Muscle of leg (tissue), 11 donors: ENCODE data around the gene SEMA5A. TPM values are rescaled to one million over a fixed set of nuclear protein-coding genes. Genes with fewer than 3 reads are reported as not detected.

Experiments used
- DNase-seq: peaks from one replicate; pipeline ENCODE4 v3.0.0; 2013
- H3K27ac ChIP-seq: one replicate; pipeline ENCODE4 v1.5.1; 2013; ENCODE audit warnings: mild to moderate bottlenecking, low read length, control low read depth
- H3K27me3 ChIP-seq: one replicate; pipeline ENCODE4 v1.6.1; 2013; ENCODE audit warnings: low read length; ENCODE audit not compliant: control insufficient read depth, insufficient read depth
- H3K36me3 ChIP-seq: one replicate; pipeline ENCODE4 v1.6.1; 2013; ENCODE audit warnings: low read length; ENCODE audit not compliant: control insufficient read depth, insufficient read depth
- H3K4me1 ChIP-seq: one replicate; pipeline ENCODE4 v1.6.1; 2013; ENCODE audit warnings: low read length; ENCODE audit not compliant: control insufficient read depth, insufficient read depth
- H3K4me3 ChIP-seq: one replicate; pipeline ENCODE4 v1.5.1; 2013; ENCODE audit warnings: low read length, control low read depth
- H3K9me3 ChIP-seq: replicated peaks from 2 replicates; pipeline ENCODE4 v1.6.1; 2013; ENCODE audit warnings: low read depth, low read length; ENCODE audit not compliant: control insufficient read depth
- WGBS: methylation state at CpG from one replicate; pipeline ENCODE4 v1.1.5; 2013; ENCODE audit warnings: missing lambda C conversion rate; ENCODE audit not compliant: insufficient coverage; 5-methylcytosine and 5-hydroxymethylcytosine counted together
- polyA plus RNA-seq, 8 donors: library from polyadenylated mRNA; unstranded; fragments of 120-200 nt; gene quantifications; one replicate each; pipeline versions ENCODE4 v1.2.1 to v1.2.3, GENCODE V29; 2013; ENCODE audit warnings: inconsistent platforms in 1 of 8, low replicate concordance in 1 of 8; ENCODE audit not compliant: insufficient read length in 8 of 8, insufficient read depth in 1 of 8
- total RNA-seq: library from RNA; stranded (reverse); fragments of 120-200 nt; gene quantifications from one replicate; pipeline ENCODE4 v1.2.4, GENCODE V29; 2013

The SEMA5A gene
- total and polyA plus RNA-seq, 9 donors: 25.1 to 53.5 (median 37.3) TPM

DNA sequence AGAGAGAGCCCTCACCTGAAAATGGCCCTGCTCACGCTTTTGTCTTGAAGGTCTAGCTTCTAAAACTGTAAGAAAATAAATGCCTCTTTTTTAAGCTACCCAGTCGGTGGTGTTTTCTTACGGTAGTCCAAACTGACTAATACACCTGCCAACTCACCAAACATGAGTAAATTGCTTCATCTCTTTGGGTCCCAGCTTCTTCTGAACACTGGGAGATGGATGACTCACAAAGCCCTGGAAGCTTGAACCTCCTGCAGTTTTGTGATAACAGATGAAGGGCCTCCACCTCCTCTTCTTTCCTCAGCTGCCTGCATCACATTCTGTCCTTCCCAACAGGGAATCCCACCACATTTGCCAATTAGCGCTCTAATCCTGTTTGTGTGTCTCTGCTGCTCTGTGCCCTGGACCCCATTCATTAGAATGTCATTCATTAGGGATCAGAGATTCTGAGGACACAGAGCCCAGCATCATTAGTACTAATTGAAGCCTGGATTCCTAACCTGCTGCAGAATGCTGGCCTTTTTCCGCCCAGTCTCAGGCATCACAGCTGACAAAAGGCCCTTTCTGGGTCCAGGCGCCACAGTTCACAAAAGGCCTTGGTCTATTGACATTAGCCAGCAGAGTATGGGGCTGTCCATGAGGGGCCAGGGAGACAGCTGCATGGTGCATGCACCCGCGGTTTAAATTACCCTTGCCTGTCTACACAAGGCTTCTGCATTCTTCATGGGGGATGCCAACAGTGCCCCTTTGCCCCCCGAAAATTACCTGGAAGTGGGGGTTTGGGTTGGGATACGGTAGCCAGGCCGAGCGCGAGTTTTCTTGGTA is 349.3 kb downstream of the SEMA5A start:
- Histone ChIP-seq H3K4me1 (no peaks in the 10 kb centered on the region), H3K27ac (no peak overlapping the region), H3K9me3 (no peaks in the 10 kb centered on the region), H3K36me3 (peaks cover 26% of the 10 kb centered on the region), H3K27me3 (no peaks in the 10 kb centered on the region), H3K4me3 (no peak overlapping the region)
- DNase-seq: no peak
- WGBS: 92% methylated on average over 10 of the region's 13 CpGs

DNA sequence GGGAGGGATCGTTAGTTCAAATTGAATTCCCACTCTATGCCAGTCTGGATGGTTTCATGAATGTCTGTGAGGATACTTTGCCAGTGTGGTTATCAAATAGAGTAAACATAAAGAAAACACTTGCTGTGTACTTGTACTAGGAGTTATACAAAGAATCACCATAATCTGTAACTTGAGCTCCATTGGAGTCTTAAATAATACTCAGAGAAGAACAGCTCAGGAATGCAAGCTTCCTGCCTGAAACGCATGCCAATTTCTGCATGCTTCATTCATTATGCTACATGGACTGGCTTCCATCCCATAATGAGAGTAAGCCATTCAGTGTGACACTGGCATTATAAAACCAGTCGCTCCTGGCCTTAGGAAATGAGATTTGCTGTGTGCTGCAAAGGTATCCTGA is 351.4 kb downstream of the SEMA5A start:
- H3K27ac ChIP-seq: no peak overlapping the region
- peak; percentile 83 for DNase-seq
- H3K4me3 ChIP-seq: no peak overlapping the region
- no CpG with 5 or more reads among the region's 3 CpGs for WGBS
- no peaks in the 10 kb centered on the region for H3K4me1 ChIP-seq
- no peaks in the 10 kb centered on the region for H3K27me3 ChIP-seq
- H3K36me3 ChIP-seq: peaks cover 29% of the 10 kb centered on the region
- H3K9me3 ChIP-seq: no peaks in the 10 kb centered on the region

DNA sequence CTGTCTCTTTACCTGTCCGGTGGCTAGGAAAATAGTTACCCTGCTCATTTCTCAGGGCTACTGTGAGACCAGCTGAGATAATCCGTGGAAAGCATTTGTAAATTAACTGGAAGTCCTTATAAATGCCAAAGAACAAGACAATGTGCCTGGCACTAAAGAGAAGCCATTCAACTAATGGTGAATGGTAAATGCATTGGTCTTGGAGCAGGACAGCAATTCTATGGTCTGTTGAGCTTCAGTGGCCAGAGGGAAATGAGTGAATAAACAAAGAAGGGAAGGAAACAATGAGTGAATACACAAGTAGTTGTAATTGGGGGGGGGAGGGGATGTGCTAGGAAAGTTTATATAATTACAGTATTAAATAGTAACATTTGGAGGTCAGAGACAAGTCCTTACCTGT is 353.6 kb downstream of the SEMA5A start:
- H3K4me1 ChIP-seq: no peaks in the 10 kb centered on the region

DNA sequence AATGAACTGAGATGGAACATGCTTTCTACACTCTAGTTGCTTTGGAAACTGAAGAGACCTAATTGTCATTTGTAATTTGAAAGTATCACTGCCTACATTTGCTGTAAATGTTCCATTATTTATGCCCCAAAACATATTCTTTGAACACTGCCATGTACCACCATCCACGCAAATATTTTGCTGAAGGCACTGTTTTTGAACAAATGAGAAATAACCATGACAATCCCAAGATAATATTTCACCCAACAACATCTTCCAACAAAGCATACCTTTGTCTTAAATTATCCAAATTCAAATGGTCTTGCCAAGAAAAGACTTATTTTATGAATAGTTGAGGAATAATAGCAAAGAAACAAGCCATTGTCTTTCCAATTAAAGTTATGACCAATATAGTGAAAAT is 356.2 kb downstream of the SEMA5A start:
- Histone ChIP-seq H3K4me1 (no peaks in the 10 kb centered on the region), H3K4me3 (no peak overlapping the region), H3K9me3 (no peaks in the 10 kb centered on the region), H3K27me3 (no peaks in the 10 kb centered on the region), H3K27ac (no peak overlapping the region), H3K36me3 (peaks cover 22% of the 10 kb centered on the region)
- WGBS: no CpG with 5 or more reads among the region's 1 CpG
- no peak for DNase-seq

More for the DNA sequence above, 353.6 kb downstream of the SEMA5A start:
- H3K9me3 ChIP-seq: no peaks in the 10 kb centered on the region
- H3K27ac ChIP-seq: no peak overlapping the region
- no peak for DNase-seq
- H3K36me3 ChIP-seq: peaks cover 32% of the 10 kb centered on the region
- no peaks in the 10 kb centered on the region for H3K27me3 ChIP-seq
- H3K4me3 ChIP-seq: no peak overlapping the region
- 100% methylated on average over 1 of the region's 2 CpGs for WGBS

DNA sequence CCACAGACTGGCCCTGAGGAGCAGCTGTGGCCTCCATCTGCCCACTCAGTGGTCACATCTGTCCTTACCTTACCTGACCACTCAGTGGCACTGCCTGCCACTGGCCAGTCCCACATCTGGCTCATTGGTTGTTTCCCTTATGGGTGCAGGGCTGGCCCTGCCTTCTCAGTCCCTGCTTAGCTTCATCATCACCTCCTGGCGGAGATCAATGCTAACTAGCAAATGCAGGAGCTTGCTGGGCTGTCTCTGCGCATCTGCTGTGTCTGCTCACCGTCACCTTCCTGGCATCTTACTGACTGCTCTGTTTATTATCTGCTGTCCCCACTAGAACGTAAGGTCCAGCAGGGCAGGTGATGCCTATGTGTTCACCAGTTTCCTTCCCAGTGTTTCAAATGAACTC is 356.9 kb downstream of the SEMA5A start:
- DNase-seq: no peak
- peaks cover 22% of the 10 kb centered on the region for H3K36me3 ChIP-seq
- H3K27ac ChIP-seq: no peak overlapping the region
- no peak overlapping the region for H3K4me3 ChIP-seq
- WGBS: 96% methylated on average over 3 of the region's 4 CpGs
- H3K4me1 ChIP-seq: no peaks in the 10 kb centered on the region
- no peaks in the 10 kb centered on the region for H3K27me3 ChIP-seq
- no peaks in the 10 kb centered on the region for H3K9me3 ChIP-seq

DNA sequence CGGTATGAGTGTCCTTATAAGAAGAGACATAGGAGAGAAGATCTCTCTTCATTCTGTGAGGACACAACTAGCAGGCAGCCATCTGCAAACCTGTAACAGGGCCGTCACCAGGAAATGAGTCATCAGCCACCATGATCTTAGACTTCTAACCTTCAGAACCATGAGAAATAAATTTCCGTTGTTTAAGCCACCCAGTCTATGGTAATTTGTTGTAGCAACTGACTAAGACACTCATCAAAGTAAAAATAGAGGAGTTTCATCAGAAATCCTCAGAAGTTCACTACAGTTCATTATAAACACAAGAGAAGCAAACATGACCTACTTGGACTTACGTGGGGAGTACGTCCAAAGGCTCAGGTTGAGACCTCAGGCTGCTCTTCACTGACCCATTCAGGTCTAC is 357.7 kb downstream of the SEMA5A start:
- Histone ChIP-seq H3K27ac (no peak overlapping the region), H3K36me3 (peaks cover 17% of the 10 kb centered on the region), H3K27me3 (no peaks in the 10 kb centered on the region), H3K4me3 (no peak overlapping the region), H3K4me1 (peaks cover under 1% of the 10 kb centered on the region), H3K9me3 (no peaks in the 10 kb centered on the region)
- WGBS: 50% methylated on average over 1 of the region's 5 CpGs
- no peak for DNase-seq

DNA sequence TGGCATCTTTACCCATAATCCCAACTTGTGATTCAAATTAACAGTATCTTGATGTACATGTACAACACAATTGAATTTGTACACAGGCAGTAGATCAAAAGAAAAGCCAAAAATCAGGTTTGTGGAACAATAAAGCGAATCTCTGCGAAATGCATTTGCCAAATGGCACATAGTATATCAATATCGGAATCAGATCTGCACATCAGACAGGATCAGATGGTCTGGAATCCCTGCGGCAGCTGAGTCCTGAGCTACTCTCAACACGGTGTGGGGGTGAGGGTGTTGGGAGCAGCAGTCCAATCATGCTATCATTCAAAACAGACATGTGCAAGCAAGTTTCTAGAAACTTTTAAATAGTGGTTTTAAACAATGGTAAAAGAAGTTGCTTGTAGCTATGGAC is 358.3 kb downstream of the SEMA5A start:
- Histone ChIP-seq H3K36me3 (peaks cover 17% of the 10 kb centered on the region), H3K9me3 (no peaks in the 10 kb centered on the region), H3K4me3 (no peak overlapping the region), H3K4me1 (peaks cover 3% of the 10 kb centered on the region), H3K27ac (no peak overlapping the region), H3K27me3 (no peaks in the 10 kb centered on the region)
- WGBS: 95% methylated on average over 3 of the region's 5 CpGs
- DNase-seq: no peak

DNA sequence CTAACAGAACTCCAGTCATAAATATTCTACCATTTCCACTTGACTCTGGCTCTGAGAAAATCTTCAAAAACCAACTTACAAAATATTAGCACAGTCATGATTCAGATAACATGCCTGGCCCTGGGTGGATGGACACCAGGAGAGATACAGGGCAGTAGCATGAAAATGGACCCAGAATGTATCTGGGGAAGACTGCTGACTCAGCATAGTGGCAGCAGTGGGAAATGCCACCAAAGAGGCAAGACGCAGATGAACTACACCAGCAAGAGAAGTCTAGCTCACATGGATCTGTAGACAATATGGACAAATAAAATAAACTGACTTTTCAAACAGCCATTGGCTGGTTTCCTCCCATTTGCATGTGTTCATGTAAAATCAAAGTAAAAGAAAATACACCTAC is 359.8 kb downstream of the SEMA5A start:
- H3K27ac ChIP-seq: no peak overlapping the region
- H3K36me3 ChIP-seq: peaks cover 13% of the 10 kb centered on the region
- no peaks in the 10 kb centered on the region for H3K9me3 ChIP-seq
- no peaks in the 10 kb centered on the region for H3K27me3 ChIP-seq
- H3K4me1 ChIP-seq: peaks cover 3% of the 10 kb centered on the region
- DNase-seq: no peak
- H3K4me3 ChIP-seq: no peak overlapping the region
- no CpG with 5 or more reads among the region's 1 CpG for WGBS

DNA sequence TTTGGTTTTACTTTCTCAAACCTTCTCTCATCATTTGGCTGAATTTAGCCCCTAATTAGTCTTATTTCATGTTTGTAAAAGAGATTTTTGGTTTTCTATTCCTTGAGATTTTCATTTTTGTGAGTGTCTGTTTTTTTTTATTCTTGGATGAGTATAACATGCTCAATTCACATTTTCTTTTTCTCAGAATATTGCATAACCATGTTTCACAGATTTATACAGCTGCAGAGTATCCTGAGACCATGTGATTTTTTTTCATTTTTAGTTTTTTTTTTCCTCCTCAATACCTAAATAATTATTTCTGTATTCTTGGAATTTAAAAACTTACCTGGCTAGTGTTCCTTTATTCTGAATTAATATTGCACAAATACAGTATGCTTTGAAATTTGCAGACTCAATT is 361.9 kb downstream of the SEMA5A start:
- Histone ChIP-seq H3K4me3 (no peak overlapping the region), H3K27me3 (no peaks in the 10 kb centered on the region), H3K36me3 (peaks cover 8% of the 10 kb centered on the region), H3K9me3 (no peaks in the 10 kb centered on the region), H3K4me1 (peaks cover 3% of the 10 kb centered on the region), H3K27ac (peak overlapping the region; percentile 5)
- peak; percentile 58 for DNase-seq

DNA sequence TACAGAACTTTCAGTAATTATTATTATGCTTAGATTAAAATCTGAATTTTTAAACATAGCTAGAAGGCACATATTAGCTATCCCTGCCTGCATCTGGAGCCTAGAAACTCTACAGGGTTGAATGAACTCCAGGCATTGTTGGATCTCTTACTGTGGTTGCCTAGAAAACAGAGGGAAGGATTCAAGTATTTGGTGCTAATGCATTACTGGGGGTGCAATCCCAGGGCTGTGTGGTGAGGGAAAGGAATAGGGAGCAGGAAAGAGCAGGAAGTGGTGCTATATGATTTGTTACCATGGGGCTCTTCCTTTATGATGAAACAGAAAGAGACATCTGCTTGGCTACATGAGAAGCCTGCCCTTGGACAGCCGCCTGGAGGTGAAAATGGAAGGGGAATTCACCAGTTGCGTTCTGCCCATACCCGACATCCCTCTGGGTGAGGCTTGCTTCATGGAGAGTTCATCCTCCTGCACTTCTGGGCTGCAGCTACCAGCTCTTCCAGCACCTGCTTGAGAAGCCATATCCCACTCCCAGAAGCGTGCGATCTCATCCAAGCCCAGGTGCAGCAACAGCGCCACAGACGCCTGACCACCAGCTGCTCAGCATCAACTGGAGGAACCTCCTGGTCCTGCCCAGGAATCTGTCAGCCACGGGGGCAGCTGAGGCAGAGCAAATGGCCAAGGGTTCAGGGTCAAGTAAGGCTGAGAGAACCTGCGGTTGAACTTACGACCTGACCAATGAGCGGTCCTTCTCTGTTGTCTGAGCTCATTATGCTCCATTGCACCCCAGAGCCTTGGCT is 362.8 kb downstream of the SEMA5A start:
- peak; percentile 52 for DNase-seq
- H3K4me3 ChIP-seq: no peak overlapping the region
- peaks cover 3% of the 10 kb centered on the region for H3K36me3 ChIP-seq
- peak overlapping the region; percentile 5 for H3K27ac ChIP-seq
- peaks cover 3% of the 10 kb centered on the region for H3K4me1 ChIP-seq
- no peaks in the 10 kb centered on the region for H3K9me3 ChIP-seq
- 66% methylated on average over 11 of the region's 11 CpGs for WGBS
- no peaks in the 10 kb centered on the region for H3K27me3 ChIP-seq
